AG04449 (cell line): ENCODE results near the gene DNAH14.

ENCODE experiments used
- CTCF ChIA-PET: fragments of 350-600 bp; formaldehyde crosslinking; extraction: SDS; loops from one replicate; lab custom pipeline; 2021; ENCODE audit warnings: antibody characterized with exemption; lab: Yijun Ruan, JAX
- POLR2A ChIA-PET: fragments of 400-600, 350-600 bp; formaldehyde crosslinking; extraction: SDS; loops from one replicate; lab custom pipeline; 2020; ENCODE audit warnings: antibody characterized with exemption, inconsistent platforms; lab: Yijun Ruan, JAX
- DNase-seq: peaks from one replicate; pipeline ENCODE4 v3.0.0-alpha.2; 2010; ENCODE audit warnings: low read depth, low spot score
- H3K4me3 ChIP-seq: 2 replicates; pipeline ENCODE4 v1.5.1; 2011; ENCODE audit warnings: low read depth, mild to moderate bottlenecking, control low read depth, low read length
- CTCF ChIP-seq: IDR thresholded peaks from one replicate; pipeline ENCODE4 v1.5.1; 2011; ENCODE audit warnings: mild to moderate bottlenecking, moderate library complexity, low read length, control low read depth, inconsistent platforms; ENCODE audit not compliant: insufficient read depth; ENCODE audit errors: missing control alignments

Gene DNAH14

GRCh38 chr1:225347123-225347683 is 417.7 kb downstream of the DNAH14 start:
- ChIA-PET POLR2A (no interaction called here), CTCF (no interaction called here)
- no peak for DNase-seq
- H3K4me3 ChIP-seq = no peak overlapping the region
- no peak for TF ChIP-seq CTCF

- CTCF ChIA-PET = no interaction called here
- TF ChIP-seq CTCF = no peak
- no peak overlapping the region for H3K4me3 ChIP-seq
- POLR2A ChIA-PET = no interaction called here
- no peak for DNase-seq
Observed at GRCh38 chr1:225348400-225348799, 418.9 kb downstream of the DNAH14 start.

- H3K4me3 ChIP-seq = no peak overlapping the region
- no peak for DNase-seq
- no peak for TF ChIP-seq CTCF
- POLR2A ChIA-PET = no interaction called here
- CTCF ChIA-PET = no interaction called here
Observed at GRCh38 chr1:225349826-225350225, 420.4 kb downstream of the DNAH14 start.

DNA sequence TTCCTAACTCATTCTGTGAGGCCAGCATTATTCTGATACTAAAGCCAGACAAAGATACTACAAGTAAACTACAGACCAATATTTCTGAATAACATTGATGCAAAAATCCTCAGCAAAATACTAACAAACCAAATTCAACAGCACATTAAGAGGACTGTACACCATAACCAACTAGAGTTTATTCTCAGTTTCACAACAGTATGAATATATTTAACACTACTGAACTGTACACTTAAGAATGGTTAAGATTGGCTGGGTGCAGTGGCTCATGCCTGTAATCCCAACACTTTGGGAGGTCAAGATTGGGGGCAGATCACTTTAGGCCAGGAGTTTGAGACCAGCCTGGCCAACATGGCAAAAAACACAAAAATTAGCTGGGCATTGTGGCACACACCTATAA is 421.4 kb downstream of the DNAH14 start:
- no peak overlapping the region for H3K4me3 ChIP-seq
- CTCF ChIA-PET = interaction anchor here (1.2 kb wide), 1 partner anchor 32 kb away, joined by 5 read pairs; no protein-coding TSS in a partner anchor
- no peak for DNase-seq
- TF ChIP-seq CTCF = no peak
- POLR2A ChIA-PET = no interaction called here

- DNase-seq = no peak
- ChIA-PET CTCF (no interaction called here), POLR2A (no interaction called here)
- TF ChIP-seq CTCF = no peak
- no peak overlapping the region for H3K4me3 ChIP-seq
Observed at GRCh38 chr1:225354906-225355305, 425.4 kb downstream of the DNAH14 start.

GRCh38 chr1:225355863-225356262 is 426.4 kb downstream of the DNAH14 start:
- DNase-seq = no peak
- TF ChIP-seq CTCF = no peak
- POLR2A ChIA-PET = no interaction called here
- CTCF ChIA-PET = no interaction called here
- no peak overlapping the region for H3K4me3 ChIP-seq
